Neuronal stem cell (in vitro differentiated cells): ENCODE measurements around the gene IDI1.
A peak's percentile ranks its signal among the peaks of the same experiment; 100 is the strongest.

Experiments used
- DNase-seq: peaks from one replicate; pipeline ENCODE4 v3.0.0-alpha.2; 2013; ENCODE audit warnings: low spot score
- H2AFZ ChIP-seq: one replicate; pipeline ENCODE4 v1.6.1; 2013; ENCODE audit warnings: mild to moderate bottlenecking, low read length, inconsistent platforms
- H2AK5ac ChIP-seq: 2 replicates; pipeline ENCODE4 v1.6.1; 2013; ENCODE audit warnings: low read depth, mild to moderate bottlenecking, inconsistent platforms, low read length, moderate library complexity, mixed read lengths
- H2BK120ac ChIP-seq: 2 replicates; pipeline ENCODE4 v1.6.1; 2013; ENCODE audit warnings: low read depth, mild to moderate bottlenecking, inconsistent platforms, low read length, moderate library complexity, mixed read lengths
- H2BK12ac ChIP-seq: one replicate; pipeline ENCODE4 v1.6.1; 2013; ENCODE audit warnings: low read length, inconsistent platforms
- H2BK15ac ChIP-seq: 2 replicates; pipeline ENCODE4 v1.6.1; 2013; ENCODE audit warnings: mild to moderate bottlenecking, low read length, inconsistent platforms, mixed read lengths
- H2BK5ac ChIP-seq: one replicate; pipeline ENCODE4 v1.6.1; 2013; ENCODE audit warnings: inconsistent platforms, mild to moderate bottlenecking, low read length, moderate library complexity
- H3K14ac ChIP-seq: one replicate; pipeline ENCODE4 v1.6.1; 2013; ENCODE audit warnings: low read length, inconsistent platforms
- H3K18ac ChIP-seq: 2 replicates; pipeline ENCODE4 v1.6.1; 2013; ENCODE audit warnings: low read length, inconsistent platforms
- H3K23ac ChIP-seq: 2 replicates; pipeline ENCODE4 v1.6.1; 2013; ENCODE audit warnings: low read depth, mild to moderate bottlenecking, mixed read lengths, low read length, inconsistent platforms; ENCODE audit not compliant: poor library complexity
- H3K27ac ChIP-seq: replicated peaks from 3 replicates; pipeline ENCODE4 v1.5.1; 2013; ENCODE audit warnings: low read length, inconsistent platforms
- H3K27me3 ChIP-seq, 3 experiments: 2 replicates each; pipeline ENCODE4 v1.6.1; 2013; ENCODE audit warnings: low read length in 3 of 3, mild to moderate bottlenecking in 2 of 3, inconsistent platforms in 1 of 3, low read depth in 1 of 3, mixed read lengths in 1 of 3, moderate library complexity in 1 of 3; ENCODE audit not compliant: control insufficient read depth in 3 of 3, insufficient read depth in 3 of 3
- H3K36me3 ChIP-seq, 2 donors: replicated peaks in 1 of 2; 2 replicates each; pipeline ENCODE4 v1.6.1; 2013; ENCODE audit warnings: low read length in 2 of 2; ENCODE audit not compliant: control insufficient read depth in 2 of 2, insufficient read depth in 2 of 2
- H3K4ac ChIP-seq: 2 replicates; pipeline ENCODE4 v1.6.1; 2013; ENCODE audit warnings: inconsistent platforms, mild to moderate bottlenecking, low read length, moderate library complexity
- H3K4me1 ChIP-seq, 2 donors: 1 replicate in 1 of 2; 2 replicates in 1 of 2; pipeline ENCODE4 v1.6.1; 2013; ENCODE audit warnings: low read length in 2 of 2, low read depth in 1 of 2; ENCODE audit not compliant: control insufficient read depth in 2 of 2, insufficient read depth in 1 of 2
- H3K4me2 ChIP-seq: one replicate; pipeline ENCODE4 v1.6.1; 2013; ENCODE audit warnings: mild to moderate bottlenecking, low read length, inconsistent platforms; ENCODE audit not compliant: insufficient read depth, poor library complexity, severe bottlenecking
- H3K4me3 ChIP-seq, 2 donors: 2 replicates each; pipeline ENCODE4 v1.5.1; 2013; ENCODE audit warnings: low read length in 2 of 2, mild to moderate bottlenecking in 2 of 2, inconsistent platforms in 1 of 2, moderate library complexity in 1 of 2
- H3K79me1 ChIP-seq: one replicate; pipeline ENCODE4 v1.6.1; 2013; ENCODE audit warnings: low read depth, mild to moderate bottlenecking, inconsistent platforms, low read length, moderate library complexity
- H3K9ac ChIP-seq: one replicate; pipeline ENCODE4 v1.6.1; 2013; ENCODE audit warnings: mild to moderate bottlenecking, low read depth, low read length, inconsistent platforms; ENCODE audit not compliant: poor library complexity
- H3K9me3 ChIP-seq, 2 donors: replicated peaks in 1 of 2; 2 replicates each; pipeline versions ENCODE3 to v1.6.1; 2013; ENCODE audit warnings: low read length in 2 of 2, mild to moderate bottlenecking in 2 of 2, inconsistent platforms in 1 of 2, low read depth in 1 of 2, mixed read lengths in 1 of 2, moderate library complexity in 1 of 2; ENCODE audit not compliant: control insufficient read depth in 2 of 2, insufficient read depth in 1 of 2
- H4K8ac ChIP-seq: one replicate; pipeline ENCODE4 v1.6.1; 2013; ENCODE audit warnings: low read depth, mild to moderate bottlenecking, inconsistent platforms, low read length, moderate library complexity
- H4K91ac ChIP-seq: one replicate; pipeline ENCODE4 v1.6.1; 2013; ENCODE audit warnings: low read length, low read depth, mild to moderate bottlenecking, inconsistent platforms; ENCODE audit not compliant: poor library complexity
- WGBS, 2 donors: extraction: QIAGEN DNeasy Blood & Tissue Kit; methylation state at CpG; one replicate each; pipeline ENCODE4 v1.1.7; 2013; ENCODE audit warnings: missing lambda C conversion rate in 2 of 2, mixed read lengths in 1 of 2; ENCODE audit not compliant: insufficient read length in 2 of 2, insufficient replicate concordance in 1 of 2; ENCODE audit errors: extremely low coverage in 2 of 2; 5-methylcytosine and 5-hydroxymethylcytosine counted together

The IDI1 gene

GRCh38 chr10:1078668-1079067, 29.7 kb upstream of the IDI1 start:
- Histone ChIP-seq H2AK5ac (no peak overlapping the region), H3K4me1 (no peaks in the 10 kb centered on the region), H3K9me3 (no peaks in the 10 kb centered on the region), H3K27ac (no peak overlapping the region), H4K91ac (no peak overlapping the region), H3K27me3 (no peaks in the 10 kb centered on the region), H3K9ac (no peak overlapping the region), H3K4me2 (no peak overlapping the region), H4K8ac (no peak overlapping the region), H3K4me3 (no peak overlapping the region), H3K14ac (no peak overlapping the region), H3K36me3 (peaks cover 12 to 76% of the 10 kb centered on the region in 2 donors), H3K23ac (no peak overlapping the region), H3K18ac (no peak overlapping the region), H3K79me1 (no peaks in the 10 kb centered on the region), H3K4ac (no peak overlapping the region), H2BK120ac (no peak overlapping the region), H2BK15ac (no peak overlapping the region), H2BK12ac (no peak overlapping the region), H2AFZ (no peak overlapping the region), H2BK5ac (no peak overlapping the region)
- no peak for DNase-seq

GRCh38 chr10:1074748-1075308, 25.9 kb upstream of the IDI1 start:
- no peak overlapping the region for H2AK5ac ChIP-seq
- no peak overlapping the region for H3K23ac ChIP-seq
- H2BK120ac ChIP-seq: no peak overlapping the region
- H3K14ac ChIP-seq: no peak overlapping the region
- no peaks in the 10 kb centered on the region for H3K9me3 ChIP-seq
- no peak overlapping the region for H4K91ac ChIP-seq
- no peak overlapping the region for H2AFZ ChIP-seq
- H3K4me3 ChIP-seq: no peak overlapping the region
- no peak overlapping the region for H3K27ac ChIP-seq
- H2BK5ac ChIP-seq: no peak overlapping the region
- H2BK15ac ChIP-seq: no peak overlapping the region
- WGBS, 2 donors: no CpG with 5 or more reads among the region's 18 CpGs
- peaks cover 5 to 65% of the 10 kb centered on the region in 2 donors for H3K36me3 ChIP-seq
- no peak overlapping the region for H3K4ac ChIP-seq
- DNase-seq: no peak
- peak overlapping the region; percentile 57 for H3K9ac ChIP-seq
- H3K4me2 ChIP-seq: no peak overlapping the region
- no peaks in the 10 kb centered on the region for H3K79me1 ChIP-seq
- H4K8ac ChIP-seq: no peak overlapping the region
- H3K18ac ChIP-seq: no peak overlapping the region
- H3K4me1 ChIP-seq: no peaks in the 10 kb centered on the region
- no peak overlapping the region for H2BK12ac ChIP-seq
- no peaks in the 10 kb centered on the region for H3K27me3 ChIP-seq

- Histone ChIP-seq H2BK12ac (no peak overlapping the region), H3K4me3 (no peak overlapping the region), H2AK5ac (no peak overlapping the region), H3K27me3 (no peaks in the 10 kb centered on the region), H3K79me1 (no peaks in the 10 kb centered on the region), H3K14ac (no peak overlapping the region), H2BK5ac (no peak overlapping the region), H2AFZ (no peak overlapping the region), H2BK120ac (no peak overlapping the region), H3K4me1 (no peaks in the 10 kb centered on the region), H2BK15ac (no peak overlapping the region), H3K23ac (peak overlapping the region; percentile 17), H3K9me3 (no peaks in the 10 kb centered on the region), H3K18ac (no peak overlapping the region), H4K8ac (no peak overlapping the region), H3K27ac (no peak overlapping the region), H3K9ac (no peak overlapping the region), H3K36me3 (peaks cover 5 to 59% of the 10 kb centered on the region in 2 donors), H3K4me2 (no peak overlapping the region), H4K91ac (no peak overlapping the region), H3K4ac (no peak overlapping the region)
- no CpG with 5 or more reads among the region's 24 CpGs for WGBS, 2 donors
- no peak for DNase-seq
Observed at GRCh38 chr10:1074052-1074747, 25.3 kb upstream of the IDI1 start.

- Histone ChIP-seq H3K4me3 (no peak overlapping the region), H2BK15ac (no peak overlapping the region), H4K8ac (no peak overlapping the region), H3K4ac (no peak overlapping the region), H3K36me3 (peaks cover 5 to 36% of the 10 kb centered on the region in 2 donors), H2AK5ac (no peak overlapping the region), H3K18ac (no peak overlapping the region), H3K4me1 (no peaks in the 10 kb centered on the region), H3K27me3 (no peaks in the 10 kb centered on the region), H2BK5ac (no peak overlapping the region), H3K9me3 (no peaks in the 10 kb centered on the region), H2AFZ (no peak overlapping the region), H3K14ac (no peak overlapping the region), H3K23ac (no peak overlapping the region), H3K9ac (no peak overlapping the region), H4K91ac (no peak overlapping the region), H3K4me2 (no peak overlapping the region), H2BK120ac (no peak overlapping the region), H3K27ac (no peak overlapping the region), H2BK12ac (no peak overlapping the region), H3K79me1 (no peaks in the 10 kb centered on the region)
- no CpG with 5 or more reads among the region's 7 CpGs for WGBS, 2 donors
- no peak for DNase-seq
Observed at GRCh38 chr10:1070919-1071318, 22.0 kb upstream of the IDI1 start.
